ENCODE measurements around the gene MUC5B.

Gene MUC5B

DNA sequence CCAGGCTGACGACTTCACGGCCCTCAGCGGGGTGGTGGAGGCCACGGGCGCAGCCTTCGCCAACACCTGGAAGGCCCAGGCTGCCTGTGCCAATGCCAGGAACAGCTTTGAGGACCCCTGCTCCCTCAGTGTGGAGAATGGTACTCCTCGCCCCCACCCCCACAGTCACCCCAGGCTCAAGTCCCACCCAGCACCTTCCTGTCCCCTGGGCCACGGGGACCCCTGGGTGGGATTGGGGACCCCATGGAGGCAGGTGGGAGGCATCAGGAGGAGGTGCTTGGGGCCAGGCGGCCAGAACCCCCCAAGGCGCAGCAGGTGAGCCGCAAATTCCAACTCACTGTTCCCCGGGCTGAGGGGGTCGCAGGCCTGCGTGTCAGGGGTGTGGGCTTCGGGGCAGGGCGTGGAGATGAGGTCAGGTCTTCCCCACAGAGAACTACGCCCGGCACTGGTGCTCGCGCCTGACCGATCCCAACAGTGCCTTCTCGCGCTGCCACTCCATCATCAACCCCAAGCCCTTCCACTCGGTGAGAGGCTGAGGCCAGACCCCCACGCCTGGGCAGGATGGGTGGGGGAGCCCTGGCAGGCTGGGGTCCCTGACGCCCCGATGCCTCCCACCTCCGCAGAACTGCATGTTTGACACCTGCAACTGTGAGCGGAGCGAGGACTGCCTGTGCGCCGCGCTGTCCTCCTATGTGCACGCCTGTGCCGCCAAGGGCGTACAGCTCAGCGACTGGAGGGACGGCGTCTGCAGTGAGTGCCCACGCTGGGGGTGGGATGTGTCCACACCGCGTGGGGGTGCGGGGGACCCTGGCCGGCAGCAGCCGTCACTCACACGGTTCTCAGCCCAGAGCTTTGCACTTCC lies 9.4 kb downstream of the MUC5B start:
- no peaks in the 10 kb centered on the region for H3K4me1 Mint-ChIP-seq
- H3K27ac Mint-ChIP-seq, result no peak overlapping the region
- H3K9me3 Mint-ChIP-seq, result no peaks in the 10 kb centered on the region
- TF ChIP-seq, protein P1, sequence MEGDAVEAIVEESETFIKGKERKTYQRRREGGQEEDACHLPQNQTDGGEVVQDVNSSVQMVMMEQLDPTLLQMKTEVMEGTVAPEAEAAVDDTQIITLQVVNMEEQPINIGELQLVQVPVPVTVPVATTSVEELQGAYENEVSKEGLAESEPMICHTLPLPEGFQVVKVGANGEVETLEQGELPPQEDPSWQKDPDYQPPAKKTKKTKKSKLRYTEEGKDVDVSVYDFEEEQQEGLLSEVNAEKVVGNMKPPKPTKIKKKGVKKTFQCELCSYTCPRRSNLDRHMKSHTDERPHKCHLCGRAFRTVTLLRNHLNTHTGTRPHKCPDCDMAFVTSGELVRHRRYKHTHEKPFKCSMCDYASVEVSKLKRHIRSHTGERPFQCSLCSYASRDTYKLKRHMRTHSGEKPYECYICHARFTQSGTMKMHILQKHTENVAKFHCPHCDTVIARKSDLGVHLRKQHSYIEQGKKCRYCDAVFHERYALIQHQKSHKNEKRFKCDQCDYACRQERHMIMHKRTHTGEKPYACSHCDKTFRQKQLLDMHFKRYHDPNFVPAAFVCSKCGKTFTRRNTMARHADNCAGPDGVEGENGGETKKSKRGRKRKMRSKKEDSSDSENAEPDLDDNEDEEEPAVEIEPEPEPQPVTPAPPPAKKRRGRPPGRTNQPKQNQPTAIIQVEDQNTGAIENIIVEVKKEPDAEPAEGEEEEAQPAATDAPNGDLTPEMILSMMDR (IDR thresholded peaks at IDR 0.05), result no peak
- H3K36me3 Mint-ChIP-seq (ENCODE audit: low read depth), result no peaks in the 10 kb centered on the region
- DNase-seq, result peak; percentile 3
- no peak overlapping the region for H3K4me3 Mint-ChIP-seq
- peaks cover 3% of the 10 kb centered on the region for H3K27me3 Mint-ChIP-seq (ENCODE audit: low read depth, poor library complexity)

DNA sequence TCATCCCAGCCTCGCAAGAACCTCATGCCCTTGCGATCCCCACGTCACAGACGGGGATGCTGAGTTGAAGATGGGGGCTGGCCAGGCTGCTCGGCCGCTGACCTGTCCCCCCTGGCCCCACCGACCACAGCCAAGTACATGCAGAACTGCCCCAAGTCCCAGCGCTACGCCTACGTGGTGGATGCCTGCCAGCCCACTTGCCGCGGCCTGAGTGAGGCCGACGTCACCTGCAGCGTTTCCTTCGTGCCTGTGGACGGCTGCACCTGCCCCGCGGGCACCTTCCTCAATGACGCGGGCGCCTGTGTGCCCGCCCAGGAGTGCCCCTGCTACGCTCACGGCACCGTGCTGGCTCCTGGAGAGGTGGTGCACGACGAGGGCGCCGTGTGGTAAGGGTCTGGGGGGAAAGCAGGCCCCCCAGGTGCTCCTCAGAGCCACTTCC lies 10.0 kb downstream of the MUC5B start:
- Mint-ChIP-seq H3K36me3 (ENCODE audit: low read depth) (no peaks in the 10 kb centered on the region), H3K4me3 (no peak overlapping the region), H3K4me1 (no peaks in the 10 kb centered on the region), H3K27ac (no peak overlapping the region), H3K9me3 (no peaks in the 10 kb centered on the region), H3K27me3 (ENCODE audit: low read depth, poor library complexity) (peaks cover 5% of the 10 kb centered on the region)
- TF ChIP-seq, protein P1 (IDR thresholded peaks at IDR 0.05), result no peak
- peak; percentile 3 for DNase-seq

DNA sequence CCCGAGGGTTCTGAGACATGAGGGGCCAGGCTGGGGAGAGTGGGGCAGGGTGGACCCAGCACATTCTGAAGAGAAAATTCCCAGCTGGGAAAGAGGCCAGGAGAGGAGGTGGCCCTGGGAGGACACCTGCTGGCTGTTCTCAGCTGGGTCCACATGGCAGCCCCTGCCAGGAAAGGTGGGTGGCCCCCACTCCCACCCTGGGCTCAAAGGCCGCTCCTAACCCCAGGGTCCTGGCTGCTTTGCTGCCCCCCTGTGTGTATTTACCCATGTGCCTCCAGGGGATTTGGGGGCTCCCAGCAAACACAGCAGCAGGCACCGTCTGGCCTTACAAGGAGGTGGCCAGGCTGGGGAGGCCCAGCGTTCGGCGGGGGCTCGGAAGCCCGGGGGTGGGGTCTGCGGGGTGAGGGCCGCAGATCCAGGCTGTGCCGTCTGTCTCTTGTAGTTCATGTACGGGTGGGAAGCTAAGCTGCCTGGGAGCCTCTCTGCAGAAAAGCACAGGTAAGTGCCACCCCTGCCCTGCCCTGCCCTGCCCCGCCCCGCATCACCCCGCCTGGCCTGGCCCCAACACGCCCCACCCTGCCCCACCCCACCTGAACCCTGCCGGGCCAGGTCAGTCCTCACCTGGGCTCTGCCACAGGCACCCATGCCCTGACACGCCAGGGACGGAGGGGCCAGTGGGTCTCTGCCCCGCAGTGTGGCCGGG lies 10.6 kb downstream of the MUC5B start:
- H3K9me3 Mint-ChIP-seq, result no peaks in the 10 kb centered on the region
- no peak overlapping the region for H3K27ac Mint-ChIP-seq
- TF ChIP-seq, protein P1 (IDR thresholded peaks at IDR 0.05), result no peak
- H3K4me1 Mint-ChIP-seq, result no peaks in the 10 kb centered on the region
- H3K4me3 Mint-ChIP-seq, result no peak overlapping the region
- DNase-seq, result peak; percentile 4
- H3K27me3 Mint-ChIP-seq (ENCODE audit: low read depth, poor library complexity), result peaks cover 5% of the 10 kb centered on the region
- no peaks in the 10 kb centered on the region for H3K36me3 Mint-ChIP-seq (ENCODE audit: low read depth)

DNA sequence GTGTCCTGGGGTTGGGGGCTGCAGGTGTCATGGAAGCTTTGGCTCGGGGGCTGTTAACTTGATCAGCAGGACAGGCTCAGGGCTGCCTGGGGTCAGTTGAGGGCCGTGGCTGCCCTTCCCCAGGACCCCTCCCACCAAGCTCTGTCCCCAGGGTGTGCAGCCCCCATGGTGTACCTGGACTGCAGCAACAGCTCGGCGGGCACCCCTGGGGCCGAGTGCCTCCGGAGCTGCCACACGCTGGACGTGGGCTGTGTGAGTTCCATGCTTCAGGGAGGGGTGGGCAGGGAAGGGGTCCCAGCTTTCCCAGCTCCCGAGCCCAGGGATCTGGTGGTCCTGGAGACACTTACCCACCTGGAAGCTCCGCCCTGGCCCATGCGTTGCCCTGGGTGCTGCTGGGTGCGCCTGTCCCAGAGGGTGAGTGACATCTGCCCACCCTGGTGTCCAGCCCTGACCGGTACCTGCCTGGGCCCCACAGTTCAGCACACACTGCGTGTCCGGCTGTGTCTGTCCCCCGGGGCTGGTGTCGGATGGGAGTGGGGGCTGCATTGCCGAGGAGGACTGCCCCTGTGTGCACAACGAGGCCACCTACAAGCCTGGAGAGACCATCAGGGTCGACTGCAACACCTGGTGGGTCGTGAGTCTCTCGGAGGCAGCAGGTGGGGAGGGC lies 11.3 kb downstream of the MUC5B start:
- TF ChIP-seq, protein P1 (IDR thresholded peaks at IDR 0.05), result no peak
- peaks cover 5% of the 10 kb centered on the region for H3K27me3 Mint-ChIP-seq (ENCODE audit: low read depth, poor library complexity)
- peak; percentile 1 for DNase-seq
- H3K9me3 Mint-ChIP-seq, result no peaks in the 10 kb centered on the region
- no peaks in the 10 kb centered on the region for H3K36me3 Mint-ChIP-seq (ENCODE audit: low read depth)
- no peak overlapping the region for H3K4me3 Mint-ChIP-seq
- H3K4me1 Mint-ChIP-seq, result no peaks in the 10 kb centered on the region
- no peak overlapping the region for H3K27ac Mint-ChIP-seq

DNA sequence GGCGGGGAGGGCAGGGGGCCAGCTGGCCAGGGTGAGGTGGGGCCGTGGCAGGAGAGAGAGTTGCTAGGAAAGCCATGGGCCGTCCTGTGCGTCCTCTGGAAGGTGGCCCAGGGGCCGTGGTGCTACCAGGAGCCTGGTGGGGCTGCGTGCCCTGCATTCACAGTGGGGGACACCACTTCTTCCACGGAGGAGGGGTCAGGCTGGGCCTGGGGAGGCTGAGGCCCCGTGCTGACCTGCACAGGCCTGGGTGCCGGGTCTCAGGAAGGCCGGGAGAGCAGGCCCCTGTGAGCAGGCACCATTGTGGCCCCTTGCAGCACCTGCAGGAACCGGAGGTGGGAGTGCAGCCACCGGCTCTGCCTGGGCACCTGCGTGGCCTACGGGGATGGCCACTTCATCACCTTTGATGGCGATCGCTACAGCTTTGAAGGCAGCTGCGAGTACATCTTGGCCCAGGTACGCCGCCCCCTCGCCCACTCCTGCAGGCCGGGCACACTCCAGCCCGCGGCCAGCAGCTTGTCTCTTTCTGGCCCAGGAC lies 12.0 kb downstream of the MUC5B start:
- Mint-ChIP-seq H3K36me3 (ENCODE audit: low read depth) (no peaks in the 10 kb centered on the region), H3K4me3 (no peak overlapping the region), H3K27ac (no peak overlapping the region), H3K4me1 (no peaks in the 10 kb centered on the region), H3K27me3 (ENCODE audit: low read depth, poor library complexity) (peaks cover 5% of the 10 kb centered on the region), H3K9me3 (no peaks in the 10 kb centered on the region)
- DNase-seq, result peak; percentile 1
- TF ChIP-seq, protein P1 (IDR thresholded peaks at IDR 0.05), result no peak
